ENCODE measurements around the gene BSND. TPM values are rescaled to one million over a fixed set of nuclear protein-coding genes. Genes with fewer than 3 reads are reported as not detected.

The BSND gene
- polyA plus RNA-seq, 1 donor (not counting 4 experiments of a cell fraction or from before 2014, with no cell fraction given) = not detected

DNA sequence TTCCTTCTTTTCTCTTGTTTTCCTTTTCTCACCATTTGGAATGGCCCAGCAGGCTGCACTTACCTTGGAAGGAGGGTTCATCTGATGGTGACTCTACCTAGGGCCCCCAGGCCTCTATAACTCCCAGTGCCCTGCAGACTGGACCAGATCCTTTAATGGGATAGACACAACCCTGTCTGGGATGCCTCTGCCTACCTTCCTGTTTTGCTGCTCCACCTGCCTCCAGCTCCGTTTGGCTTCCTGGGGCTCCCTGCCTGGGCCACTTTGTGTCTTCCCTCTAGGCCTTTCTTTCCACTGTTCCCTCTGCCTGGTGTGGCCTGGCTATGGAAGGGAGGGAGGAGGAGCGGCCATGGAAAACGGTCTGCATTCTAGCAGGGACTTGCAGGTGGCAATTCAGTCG is 48.1 kb downstream of the BSND start:
- H3K27me3 ChIP-seq (ENCODE audit: control insufficient read depth, extremely low read depth, insufficient read depth, low read length) = no peaks in the 10 kb centered on the region
- dilution Hi-C loops (cut with MboI; ENCODE audit: extremely low pct_ligation_motif_present, low sequenced_read_pairs) = no loop called here

DNA sequence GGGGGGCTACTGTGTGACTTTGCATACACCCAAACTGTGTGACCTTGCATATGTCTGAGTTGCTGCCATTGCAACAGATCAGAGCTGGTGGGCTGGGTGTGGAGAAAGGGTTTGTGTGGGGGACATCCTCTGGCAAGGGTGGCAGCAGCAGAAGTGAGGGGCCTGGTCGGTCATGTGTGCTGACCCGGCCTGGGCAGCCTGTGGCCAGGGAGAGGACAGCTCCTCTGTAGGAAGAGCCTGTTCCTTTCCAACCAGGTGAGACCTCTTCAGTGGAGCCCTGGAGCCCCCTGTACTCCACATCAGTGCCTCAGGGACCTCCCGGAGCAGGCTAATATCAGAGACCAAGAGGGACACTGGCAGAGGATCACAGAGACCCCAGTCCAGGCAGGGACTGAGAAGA is 48.9 kb downstream of the BSND start:
- TF ChIP-seq EZH2 (IDR thresholded peaks at IDR 0.05; ENCODE audit: low read length) = no peak
- Histone ChIP-seq H3K27me3 (ENCODE audit: control insufficient read depth, extremely low read depth, insufficient read depth, low read length) (no peaks in the 10 kb centered on the region), H3K4me1 (ENCODE audit: control insufficient read depth, extremely low read depth, insufficient read depth, low read length) (peaks cover 37% of the 10 kb centered on the region), H3K9me1 (ENCODE audit: control insufficient read depth, extremely low read depth, insufficient read depth, low read length) (peaks cover 9% of the 10 kb centered on the region), H3K79me2 (ENCODE audit: control insufficient read depth, insufficient read depth, low read length) (peaks cover 99% of the 10 kb centered on the region), H3K36me3 (ENCODE audit: control insufficient read depth in 2 of 2, extremely low read depth in 1 of 2, insufficient read depth in 2 of 2, low read length in 2 of 2) (peaks cover 51 to 76% of the 10 kb centered on the region in 2 experiments), H3K4me3 (ENCODE audit: control insufficient read depth in 2 of 3, extremely low read depth in 1 of 3, insufficient read depth in 2 of 3, low read depth in 1 of 3, low read length in 3 of 3) (no peak overlapping the region), H3K9me3 (ENCODE audit: control insufficient read depth, low read depth, low read length) (no peaks in the 10 kb centered on the region), H3K9ac (ENCODE audit: control insufficient read depth, extremely low read depth, insufficient read depth, low read length) (no peak overlapping the region), H2AFZ (ENCODE audit: control insufficient read depth, low read length) (no peak overlapping the region), H3K4me2 (ENCODE audit: control insufficient read depth, extremely low read depth, insufficient read depth, low read depth, low read length) (no peak overlapping the region), H3K27ac (ENCODE audit: control insufficient read depth, insufficient read depth, low read length) (no peak overlapping the region), H4K20me1 (ENCODE audit: control insufficient read depth, extremely low read depth, insufficient read depth, low read length) (peaks cover 66% of the 10 kb centered on the region)
- DNase-seq (ENCODE audit: low read depth, low spot score) (no peak), FAIRE-seq (no peak)
- dilution Hi-C loops (cut with MboI; ENCODE audit: extremely low pct_ligation_motif_present, low sequenced_read_pairs) = no loop called here

More for the DNA sequence above, 48.1 kb downstream of the BSND start:
- Histone ChIP-seq H3K79me2 (ENCODE audit: control insufficient read depth, insufficient read depth, low read length) (peaks cover 99% of the 10 kb centered on the region), H4K20me1 (ENCODE audit: control insufficient read depth, extremely low read depth, insufficient read depth, low read length) (peaks cover 73% of the 10 kb centered on the region), H3K4me1 (ENCODE audit: control insufficient read depth, extremely low read depth, insufficient read depth, low read length) (peaks cover 45% of the 10 kb centered on the region), H3K4me2 (ENCODE audit: control insufficient read depth, extremely low read depth, insufficient read depth, low read depth, low read length) (no peak overlapping the region), H3K27ac (ENCODE audit: control insufficient read depth, insufficient read depth, low read length) (no peak overlapping the region), H3K36me3 (ENCODE audit: control insufficient read depth in 2 of 2, extremely low read depth in 1 of 2, insufficient read depth in 2 of 2, low read length in 2 of 2) (peaks cover 45 to 70% of the 10 kb centered on the region in 2 experiments), H3K4me3 (ENCODE audit: control insufficient read depth in 2 of 3, extremely low read depth in 1 of 3, insufficient read depth in 2 of 3, low read depth in 1 of 3, low read length in 3 of 3) (no peak overlapping the region), H3K9me3 (ENCODE audit: control insufficient read depth, low read depth, low read length) (no peaks in the 10 kb centered on the region), H2AFZ (ENCODE audit: control insufficient read depth, low read length) (no peak overlapping the region), H3K9ac (ENCODE audit: control insufficient read depth, extremely low read depth, insufficient read depth, low read length) (no peak overlapping the region), H3K9me1 (ENCODE audit: control insufficient read depth, extremely low read depth, insufficient read depth, low read length) (peaks cover 9% of the 10 kb centered on the region)
- TF ChIP-seq, protein P1, sequence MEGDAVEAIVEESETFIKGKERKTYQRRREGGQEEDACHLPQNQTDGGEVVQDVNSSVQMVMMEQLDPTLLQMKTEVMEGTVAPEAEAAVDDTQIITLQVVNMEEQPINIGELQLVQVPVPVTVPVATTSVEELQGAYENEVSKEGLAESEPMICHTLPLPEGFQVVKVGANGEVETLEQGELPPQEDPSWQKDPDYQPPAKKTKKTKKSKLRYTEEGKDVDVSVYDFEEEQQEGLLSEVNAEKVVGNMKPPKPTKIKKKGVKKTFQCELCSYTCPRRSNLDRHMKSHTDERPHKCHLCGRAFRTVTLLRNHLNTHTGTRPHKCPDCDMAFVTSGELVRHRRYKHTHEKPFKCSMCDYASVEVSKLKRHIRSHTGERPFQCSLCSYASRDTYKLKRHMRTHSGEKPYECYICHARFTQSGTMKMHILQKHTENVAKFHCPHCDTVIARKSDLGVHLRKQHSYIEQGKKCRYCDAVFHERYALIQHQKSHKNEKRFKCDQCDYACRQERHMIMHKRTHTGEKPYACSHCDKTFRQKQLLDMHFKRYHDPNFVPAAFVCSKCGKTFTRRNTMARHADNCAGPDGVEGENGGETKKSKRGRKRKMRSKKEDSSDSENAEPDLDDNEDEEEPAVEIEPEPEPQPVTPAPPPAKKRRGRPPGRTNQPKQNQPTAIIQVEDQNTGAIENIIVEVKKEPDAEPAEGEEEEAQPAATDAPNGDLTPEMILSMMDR (optimal IDR thresholded peaks at IDR 0.05 in 1 of 3, IDR thresholded peaks at IDR 0.05 in 1 of 3, conservative IDR thresholded peaks at IDR 0.05 in 1 of 3; ENCODE audit: extremely low read depth in 1 of 3, insufficient read depth in 2 of 3, low read length in 3 of 3) = no peak
- no peak for TF ChIP-seq EZH2 (IDR thresholded peaks at IDR 0.05; ENCODE audit: low read length)
- DNase-seq (ENCODE audit: low read depth, low spot score) = no peak
- FAIRE-seq = no peak
